CD14-positive monocyte (primary cell): ENCODE results near the gene AFG1L. TPM values are rescaled to one million over a fixed set of nuclear protein-coding genes. Genes with fewer than 3 reads are reported as not detected.
"Not testable (repeated sequence)": the region's sequence is repeated elsewhere in the genome, so short reads cannot be mapped to it uniquely, and the experiment has no call there.

Source experiments
- DNase-seq, 3 donors: peaks; one replicate each; pipeline ENCODE4 v3.0.0-alpha.2; 2011 to 2022
- H2AFZ ChIP-seq: 2 replicates; pipeline ENCODE4 v1.6.0; 2012; ENCODE audit warnings: mild to moderate bottlenecking, low read depth, low read length, inconsistent platforms; ENCODE audit not compliant: insufficient read depth, poor library complexity, severe bottlenecking
- H3K27ac ChIP-seq, 2 donors: 1 replicate in 1 of 2; 2 replicates in 1 of 2; pipeline ENCODE4 v1.5.1; 2012 to 2013; ENCODE audit warnings: low read length in 2 of 2, control low read depth in 1 of 2, inconsistent platforms in 1 of 2, low read depth in 1 of 2, mild to moderate bottlenecking in 1 of 2
- H3K27me3 ChIP-seq, 2 donors: one replicate each; pipeline versions ENCODE4 v1.6.0 to v1.6.1; 2011 to 2013; ENCODE audit warnings: low read length in 2 of 2; ENCODE audit not compliant: control insufficient read depth in 2 of 2, insufficient read depth in 2 of 2
- H3K36me3 ChIP-seq, 2 donors: replicated peaks in 1 of 2; 1 replicate in 1 of 2; 2 replicates in 1 of 2; pipeline versions ENCODE4 v1.5.1 to v1.6.1; 2012 to 2013; ENCODE audit warnings: low read length in 2 of 2, control low read depth in 1 of 2, inconsistent platforms in 1 of 2, mild to moderate bottlenecking in 1 of 2; ENCODE audit not compliant: insufficient read depth in 2 of 2, control insufficient read depth in 1 of 2
- H3K4me1 ChIP-seq, 2 donors: 1 replicate in 1 of 2; 2 replicates in 1 of 2; pipeline versions ENCODE4 v1.5.1 to v1.6.1; 2012 to 2013; ENCODE audit warnings: low read length in 2 of 2, control low read depth in 1 of 2, inconsistent platforms in 1 of 2, mild to moderate bottlenecking in 1 of 2, moderate library complexity in 1 of 2; ENCODE audit not compliant: insufficient read depth in 2 of 2, control insufficient read depth in 1 of 2
- H3K4me2 ChIP-seq: replicated peaks from 2 replicates; pipeline ENCODE3; 2012; ENCODE audit warnings: low read length, moderate library complexity, mild to moderate bottlenecking; ENCODE audit not compliant: poor library complexity, severe bottlenecking; ENCODE audit errors: extremely low read depth
- H3K4me3 ChIP-seq, 3 experiments: fragments of 200-600 bp in 1 of 3; sonication (generic) in 1 of 3; replicated peaks in 1 of 3; 1 replicate in 2 of 3; 2 replicates in 1 of 3; pipeline ENCODE4 v1.5.1; 2011 to 2013; ENCODE audit warnings: low read length in 3 of 3, mild to moderate bottlenecking in 3 of 3, control low read depth in 2 of 3, low read depth in 2 of 3, inconsistent platforms in 1 of 3, moderate library complexity in 1 of 3
- H3K79me2 ChIP-seq: 2 replicates; pipeline ENCODE4 v1.6.0; 2012; ENCODE audit warnings: mild to moderate bottlenecking, control low read depth, inconsistent platforms, low read length, moderate library complexity; ENCODE audit not compliant: insufficient read depth
- H3K9ac ChIP-seq: 2 replicates; pipeline ENCODE4 v1.6.0; 2017; ENCODE audit warnings: low read length, mild to moderate bottlenecking; ENCODE audit not compliant: insufficient read depth, poor library complexity, severe bottlenecking
- H3K9me3 ChIP-seq, 2 donors: replicated peaks in 1 of 2; 1 replicate in 1 of 2; 2 replicates in 1 of 2; pipeline versions ENCODE4 v1.5.1 to v1.6.1; 2012 to 2013; ENCODE audit warnings: low read length in 2 of 2, control low read depth in 1 of 2; ENCODE audit not compliant: control insufficient read depth in 1 of 2, insufficient read depth in 1 of 2
- H4K20me1 ChIP-seq: 2 replicates; pipeline ENCODE4 v1.6.0; 2012; ENCODE audit warnings: mild to moderate bottlenecking, low read length, control low read depth, moderate library complexity; ENCODE audit not compliant: insufficient read depth
- H3K27ac Mint-ChIP-seq, 7 donors: one replicate each; pipeline ENCODE4 v1.8.0; 2020; ENCODE audit warnings: mild to moderate bottlenecking in 7 of 7, mixed read lengths in 7 of 7, moderate library complexity in 6 of 7, inconsistent platforms in 2 of 7
- H3K27me3 Mint-ChIP-seq, 3 donors: one replicate each; pipeline ENCODE4 v1.8.0; 2021 to 2022; ENCODE audit warnings: low read depth in 3 of 3, mild to moderate bottlenecking in 3 of 3, mixed read lengths in 3 of 3, moderate library complexity in 3 of 3, inconsistent platforms in 1 of 3
- H3K36me3 Mint-ChIP-seq, 2 donors: one replicate each; pipeline ENCODE4 v1.8.0; 2020; ENCODE audit warnings: mixed read lengths in 2 of 2, inconsistent platforms in 1 of 2, mild to moderate bottlenecking in 1 of 2
- H3K4me1 Mint-ChIP-seq: one replicate; pipeline ENCODE4 v1.8.0; 2020; ENCODE audit warnings: mild to moderate bottlenecking, mixed read lengths
- H3K4me3 Mint-ChIP-seq, 2 donors: one replicate each; pipeline ENCODE4 v1.8.0; 2020; ENCODE audit warnings: mild to moderate bottlenecking in 2 of 2, mixed read lengths in 2 of 2, moderate library complexity in 1 of 2
- H3K9me3 Mint-ChIP-seq, 7 donors: one replicate each; pipeline ENCODE4 v1.8.0; 2020 to 2022; ENCODE audit warnings: mixed read lengths in 7 of 7, mild to moderate bottlenecking in 6 of 7, moderate library complexity in 6 of 7, inconsistent platforms in 2 of 7
- CTCF ChIP-seq: fragments of 200-600 bp; IDR thresholded peaks from one replicate; pipeline ENCODE4 v1.8.0; 2022; ENCODE audit warnings: antibody characterized with exemption, mild to moderate bottlenecking
- WGBS: methylation state at CpG from one replicate; pipeline ENCODE4 v1.1.5; 2013; ENCODE audit warnings: missing lambda C conversion rate; ENCODE audit not compliant: insufficient coverage; 5-methylcytosine and 5-hydroxymethylcytosine counted together
- intact Hi-C, 2 donors: fragments of 100-400 bp; cut with micrococcal nuclease; formaldehyde crosslinking; loops; one replicate each; pipeline versions ENCODE4 v1.15.0 to v1.15.1; 2023
- polyA plus RNA-seq, 3 donors: library from polyadenylated mRNA; depleted of rRNA in 1 of 3; unstranded in 2 of 3; stranded (reverse) in 1 of 3; fragments of 300-500 nt in 2 of 3; fragments of >200 nt in 1 of 3; fragmentation: Illumina TruSeq in 2 of 3; gene quantifications; 1 replicate in 2 of 3; 2 replicates in 1 of 3; pipeline ENCODE4 v1.2.3, GENCODE V29; 2012 to 2021

The AFG1L gene
- polyA plus RNA-seq, 3 donors: 0.95 to 2.8 (median 2.7) TPM

GRCh38 chr6:108304646-108305045, 9.8 kb downstream of the AFG1L start:
- peaks cover 4% of the 10 kb centered on the region for H3K4me1 Mint-ChIP-seq
- Histone ChIP-seq H3K9me3 (no peaks in the 10 kb centered on the region), H3K79me2 (no peaks in the 10 kb centered on the region), H4K20me1 (no peaks in the 10 kb centered on the region), H2AFZ (no peak overlapping the region), H3K4me1 (no peaks in the 10 kb centered on the region), H3K4me2 (no peak overlapping the region), H3K9ac (no peak overlapping the region), H3K4me3 (no peak overlapping the region), H3K27me3 (no peaks in the 10 kb centered on the region), H3K27ac (no peak overlapping the region), H3K36me3 (no peaks in the 10 kb centered on the region)
- H3K27ac Mint-ChIP-seq: no peak overlapping the region
- TF ChIP-seq CTCF: no peak
- no peak overlapping the region for H3K4me3 Mint-ChIP-seq
- H3K36me3 Mint-ChIP-seq: peaks cover 0 to 3% of the 10 kb centered on the region in 2 donors
- H3K27me3 Mint-ChIP-seq: no peaks in the 10 kb centered on the region
- no peaks in the 10 kb centered on the region for H3K9me3 Mint-ChIP-seq
- DNase-seq: no peak
- intact Hi-C loops: no loop called here
- no CpG with 5 or more reads among the region's 2 CpGs for WGBS

- H3K4me2 ChIP-seq, H3K27ac ChIP-seq, intact Hi-C loops, H3K4me3 ChIP-seq, H3K27me3 Mint-ChIP-seq, H3K4me1 ChIP-seq, H3K27ac Mint-ChIP-seq, H3K4me1 Mint-ChIP-seq, DNase-seq, H3K9me3 Mint-ChIP-seq, H3K36me3 Mint-ChIP-seq, H3K9me3 ChIP-seq, H3K4me3 Mint-ChIP-seq, H3K9ac ChIP-seq, H2AFZ ChIP-seq, H3K36me3 ChIP-seq, H4K20me1 ChIP-seq, H3K27me3 ChIP-seq, H3K79me2 ChIP-seq: not testable (repeated sequence)
- 40% methylated on average over 1 of the region's 4 CpGs for WGBS
Observed at GRCh38 chr6:108308641-108309040, 13.8 kb downstream of the AFG1L start.
